HG03571 (cell line): ENCODE data around the gene TARS3.

ENCODE experiments used
- ATAC-seq: cut with Tn5 transposase; IDR thresholded peaks from one replicate; pipeline ENCODE4 v1.9.1; 2021; ENCODE audit not compliant: unreplicated experiment

The TARS3 gene

DNA sequence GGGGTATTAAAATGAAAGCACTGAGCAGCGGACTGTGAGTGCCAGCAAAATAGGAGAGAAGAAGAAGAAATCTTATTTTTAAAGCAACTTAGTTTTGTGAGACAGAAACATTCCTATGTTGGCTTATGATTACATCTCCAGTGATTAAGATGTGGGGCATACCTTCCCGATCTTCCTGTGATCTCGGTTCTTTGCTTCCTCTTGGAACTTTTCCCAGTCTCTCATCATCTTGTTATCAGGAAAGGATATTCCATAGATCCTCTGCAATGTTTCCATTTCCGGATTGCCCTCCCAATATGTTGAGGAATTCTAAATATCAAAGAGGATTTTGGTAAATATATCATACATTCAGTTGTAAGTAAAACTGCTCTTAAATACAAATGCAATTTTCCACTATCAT, 22.2 kb downstream of the TARS3 start:
- no peak for ATAC-seq

DNA sequence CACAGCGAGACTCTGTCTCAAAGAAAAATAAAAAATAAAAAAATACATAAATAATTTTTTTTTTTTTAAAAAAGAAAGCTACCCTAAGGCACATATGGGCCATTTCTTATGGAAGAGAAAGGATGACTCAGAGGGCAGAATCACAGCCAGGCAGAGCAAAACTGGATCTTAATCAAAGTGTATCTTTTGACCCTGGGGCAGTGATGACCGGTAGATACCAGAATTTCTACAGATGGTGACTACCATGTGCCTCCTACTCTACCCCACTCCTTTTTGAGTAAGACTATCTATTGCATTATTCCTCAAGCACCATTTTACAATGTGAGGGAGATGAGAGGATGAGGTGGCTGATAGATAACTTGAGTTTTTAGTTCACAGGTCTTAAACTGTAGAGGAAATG, 26.0 kb downstream of the TARS3 start:
- no peak for ATAC-seq

DNA sequence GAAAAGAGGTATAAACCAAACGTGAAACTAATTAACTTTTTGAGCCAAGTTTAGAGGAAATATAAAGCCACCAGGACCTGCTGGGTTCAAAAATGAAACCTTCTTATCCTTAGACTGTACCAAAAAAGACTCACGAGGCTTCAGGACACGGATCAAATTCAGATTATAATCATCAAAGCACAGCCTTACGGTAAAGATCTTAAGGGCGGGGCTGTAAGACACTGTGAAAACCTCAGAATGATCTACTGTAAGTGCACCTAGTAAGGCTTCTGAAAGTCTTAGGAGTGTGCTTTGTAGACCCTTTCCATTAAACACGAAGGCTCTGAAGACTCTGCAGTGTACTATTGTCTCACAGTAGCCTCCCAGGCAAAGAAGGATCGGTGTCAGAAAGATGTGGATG, 26.8 kb downstream of the TARS3 start:
- ATAC-seq, result no peak

DNA sequence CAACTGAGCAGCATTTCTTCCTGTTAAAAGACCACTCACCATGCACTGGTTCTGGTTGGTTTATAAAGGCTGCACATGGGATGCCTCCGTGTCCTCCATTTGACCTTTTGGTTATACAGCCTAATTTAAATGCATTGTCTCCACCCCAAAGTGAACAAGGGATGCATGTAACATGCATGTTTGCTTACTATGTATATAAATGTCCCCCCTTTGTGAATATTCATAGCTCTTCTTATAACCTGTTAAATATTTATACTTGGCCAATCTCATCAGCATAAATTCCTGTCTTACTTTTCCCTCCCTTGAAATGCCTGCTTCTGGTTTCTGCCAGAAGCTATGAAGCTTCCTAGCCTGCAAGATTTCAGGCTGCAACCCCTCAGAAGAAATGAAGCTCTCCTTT, 27.4 kb downstream of the TARS3 start:
- ATAC-seq, result no peak

DNA sequence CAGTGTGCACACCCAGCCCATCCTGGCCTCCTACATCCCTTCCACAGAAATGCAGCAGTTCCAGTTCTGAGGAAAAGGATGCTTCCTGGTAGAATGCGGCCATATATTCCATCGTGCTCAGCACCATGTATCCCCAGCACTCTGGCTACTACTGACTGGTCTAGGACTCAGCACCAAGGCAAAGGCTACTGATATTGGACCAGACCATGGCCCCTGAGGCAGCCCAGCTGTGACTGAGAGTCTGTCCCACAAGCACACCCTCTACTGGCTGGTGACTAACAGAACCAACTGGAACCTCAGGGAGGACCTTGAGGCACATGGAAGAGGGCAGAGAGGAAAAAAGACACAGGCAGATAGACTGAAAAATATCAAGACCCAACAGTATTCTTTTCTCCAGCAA, 30.0 kb downstream of the TARS3 start:
- ATAC-seq, result no peak

DNA sequence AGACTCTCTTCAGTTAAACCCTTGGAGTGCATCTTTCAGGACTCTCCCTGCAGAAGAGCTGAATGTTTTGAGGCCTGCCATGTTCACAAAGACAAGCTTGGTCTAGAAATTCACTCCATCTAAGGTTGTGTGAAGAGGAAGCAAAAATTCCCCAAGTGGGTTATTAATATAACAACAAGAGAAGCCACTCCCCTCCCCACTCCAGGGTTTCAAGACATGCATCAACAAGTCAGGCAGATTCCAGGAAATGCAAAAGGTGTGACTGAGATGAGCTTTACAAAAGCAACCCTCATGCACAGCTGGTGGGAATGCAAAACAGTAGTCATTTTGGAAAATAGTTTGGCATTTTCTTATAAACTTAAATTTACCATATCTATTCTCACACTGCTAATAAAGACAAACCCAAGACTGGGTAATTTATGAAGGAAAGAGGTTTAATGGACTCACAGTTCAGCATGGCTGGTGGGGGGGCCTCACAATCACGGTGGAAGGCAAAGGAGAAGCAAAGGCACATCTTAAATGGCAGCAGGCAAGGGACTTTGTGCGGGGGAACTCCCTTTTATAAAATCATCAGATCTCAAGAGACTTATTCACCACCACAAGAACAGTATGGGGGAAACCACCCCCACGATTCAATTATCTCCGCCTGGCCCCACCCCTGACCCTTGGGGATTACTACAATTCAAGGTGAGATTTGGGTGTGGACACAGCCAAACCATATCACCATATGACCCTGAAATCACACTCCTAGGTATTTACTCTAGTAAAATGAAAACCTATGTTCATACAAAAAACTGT, 31.3 kb downstream of the TARS3 start:
- no peak for ATAC-seq

- no peak for ATAC-seq
Observed at GRCh38 chr15:101689901-101690300, 34.4 kb downstream of the TARS3 start.

GRCh38 chr15:101686718-101687117, 37.6 kb downstream of the TARS3 start:
- no peak for ATAC-seq

DNA sequence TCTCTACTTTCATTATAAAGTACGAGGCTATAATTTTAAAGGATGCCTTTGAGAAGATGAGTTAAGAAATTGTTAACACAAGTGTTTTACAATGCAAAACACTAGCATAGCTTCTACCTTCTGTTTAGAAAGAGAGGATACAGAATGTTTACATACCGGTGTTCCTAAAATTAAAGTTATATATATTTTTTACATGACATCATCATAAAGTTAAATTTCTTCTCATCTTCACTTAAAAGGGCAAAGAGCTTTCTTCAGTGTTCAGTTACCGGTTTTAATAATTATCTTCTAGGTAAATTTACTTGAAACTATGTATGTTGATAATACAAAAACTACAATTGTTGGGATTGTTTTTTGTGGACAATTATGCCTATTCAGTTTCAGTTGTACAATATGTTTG, 39.4 kb downstream of the TARS3 start:
- ATAC-seq, result no peak

DNA sequence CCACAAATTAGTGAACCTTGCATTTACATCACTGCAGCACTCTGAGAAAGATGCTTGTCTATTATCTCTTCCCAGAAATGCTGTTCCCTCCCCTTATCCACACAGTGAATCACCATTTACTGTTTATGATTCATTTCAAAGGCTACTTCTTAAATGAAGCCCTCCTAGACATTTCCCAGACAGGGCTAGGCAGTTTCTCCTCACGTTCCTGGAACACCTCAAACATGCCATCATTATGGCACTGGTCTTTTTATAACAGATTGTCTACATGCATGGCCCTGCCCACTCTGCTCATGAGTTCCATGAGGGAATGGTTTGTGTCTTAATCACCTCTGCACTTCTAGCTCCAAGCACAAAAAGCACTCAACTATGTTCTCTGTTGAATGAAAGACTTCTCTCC, 39.9 kb downstream of the TARS3 start:
- ATAC-seq, result no peak

DNA sequence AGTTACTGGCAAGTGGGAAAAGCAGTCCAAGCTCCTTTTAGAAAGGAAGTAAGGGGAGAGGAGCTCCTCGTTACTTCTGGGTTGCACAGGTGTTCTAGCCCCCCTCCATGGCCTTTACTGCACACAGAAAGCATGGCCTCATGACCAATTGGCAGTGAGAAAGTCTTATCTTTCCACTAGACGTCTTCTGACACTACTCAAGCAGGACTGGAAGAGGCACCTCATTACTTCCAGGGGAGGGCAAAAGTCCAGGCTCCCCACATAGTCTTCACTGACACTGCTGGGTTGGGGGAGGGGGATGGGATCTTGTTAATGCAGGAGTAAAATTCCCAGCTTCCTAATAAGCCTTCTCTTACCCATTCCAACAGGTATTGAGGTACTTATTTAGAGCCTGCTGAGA, 44.5 kb downstream of the TARS3 start:
- no peak for ATAC-seq

GRCh38 chr15:101676921-101677329, 47.3 kb downstream of the TARS3 start:
- no peak for ATAC-seq

GRCh38 chr15:101675796-101676582, 48.3 kb downstream of the TARS3 start:
- ATAC-seq, result peak; percentile 89

DNA sequence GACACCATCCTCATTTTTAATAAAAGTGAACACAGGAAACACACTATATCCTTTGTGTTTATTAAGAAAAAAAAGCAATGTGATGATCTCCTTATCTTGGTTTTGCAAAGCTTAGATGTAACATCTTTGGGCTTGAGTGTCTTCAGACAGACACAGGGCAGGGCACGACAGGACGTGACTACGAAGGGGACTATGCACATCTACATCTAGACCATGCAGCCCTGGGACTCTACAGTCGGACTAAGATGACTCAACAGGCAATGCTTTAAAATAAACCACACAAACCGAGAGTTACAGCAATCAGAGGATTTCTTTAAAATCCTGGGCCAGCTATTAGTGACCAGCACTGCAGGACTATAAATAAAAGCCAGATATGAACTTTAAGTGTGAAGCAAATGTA, 49.3 kb downstream of the TARS3 start:
- no peak for ATAC-seq

DNA sequence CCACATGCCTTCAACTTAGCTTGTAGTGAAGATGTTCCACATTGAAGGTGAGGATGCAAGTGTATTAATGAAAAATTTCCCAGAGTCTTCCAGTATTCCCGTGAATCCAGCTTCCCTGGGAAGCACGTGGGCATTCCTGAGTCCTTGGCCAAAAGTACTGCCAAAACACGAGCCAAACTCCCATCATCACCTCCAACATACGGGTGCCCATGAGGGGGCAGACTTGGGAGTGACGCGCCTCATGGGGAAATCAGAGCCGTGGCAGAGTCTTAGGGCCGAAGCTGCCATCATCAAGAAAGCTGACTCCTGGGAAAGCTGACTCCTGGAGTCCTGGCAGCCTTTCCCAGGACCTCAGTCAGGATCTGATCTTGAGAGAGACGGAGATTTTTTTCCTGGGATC, 52.0 kb downstream of the TARS3 start:
- no peak for ATAC-seq

DNA sequence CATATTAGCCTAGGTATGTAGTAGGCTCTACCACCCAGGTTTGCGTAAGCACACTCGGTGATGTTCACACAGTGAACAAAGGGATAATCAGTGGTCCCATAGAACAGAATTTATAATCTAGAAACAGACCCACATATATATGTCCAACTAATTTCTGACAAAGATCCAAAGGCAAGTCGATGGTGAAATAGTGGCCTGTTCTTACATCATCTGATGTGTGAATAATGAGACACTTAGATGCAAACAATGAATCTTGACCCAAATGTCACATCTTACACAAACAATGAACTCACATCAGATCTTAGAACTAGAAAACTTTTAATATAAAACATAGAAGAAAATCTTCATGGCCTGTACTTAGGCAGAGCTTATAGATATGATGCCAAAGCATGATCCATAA, 54.5 kb downstream of the TARS3 start:
- no peak for ATAC-seq

DNA sequence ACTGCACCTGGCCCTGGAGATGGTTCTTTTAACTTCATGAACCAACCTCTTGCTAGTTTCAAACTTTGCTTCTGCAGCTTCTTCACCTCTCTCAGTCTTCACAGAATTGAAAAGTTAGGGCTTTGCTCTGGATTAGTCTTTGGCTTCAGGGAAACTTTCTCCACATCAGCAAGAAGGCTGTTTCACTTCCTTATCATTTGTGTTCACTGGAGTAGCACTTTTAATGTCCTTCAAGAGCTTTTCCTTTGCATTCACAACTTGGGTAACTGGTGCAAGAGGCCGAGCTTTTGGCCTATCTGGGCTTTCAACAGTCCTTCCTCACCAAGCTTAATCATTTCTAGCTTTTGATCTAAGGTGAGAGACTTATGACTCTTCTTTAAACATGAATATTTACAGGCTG, 56.4 kb downstream of the TARS3 start:
- ATAC-seq, result no peak

DNA sequence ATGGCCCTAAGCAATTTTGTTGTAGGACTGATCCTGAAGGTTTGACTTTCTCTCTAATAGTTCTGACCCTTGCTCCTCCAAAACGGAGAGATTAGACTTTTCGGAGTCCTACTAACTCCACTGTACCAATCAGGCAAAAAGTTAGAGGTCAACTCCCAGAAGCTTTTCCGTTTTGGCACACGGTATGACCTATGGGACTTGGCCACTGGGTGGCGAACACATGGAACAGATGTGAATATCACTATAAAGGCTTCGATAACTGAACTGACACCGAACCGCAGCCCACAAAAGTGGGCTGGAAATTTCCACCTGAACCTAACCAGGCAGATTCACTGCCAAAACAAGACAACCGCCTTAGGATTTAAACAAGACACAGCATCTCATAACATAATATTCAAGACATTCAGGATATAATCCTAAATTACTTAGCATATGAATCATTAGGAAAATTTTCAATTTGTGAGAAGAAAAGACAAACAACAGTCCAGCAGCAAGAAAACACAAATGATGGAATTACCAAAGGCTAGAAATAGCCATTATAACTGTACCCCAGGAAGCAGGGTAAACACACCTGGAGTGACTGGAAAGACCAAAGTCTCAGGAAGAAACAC, 59.9 kb downstream of the TARS3 start:
- no peak for ATAC-seq

GRCh38 chr15:101662203-101662602, 62.1 kb downstream of the TARS3 start:
- ATAC-seq, result no peak

- no peak for ATAC-seq
Observed at GRCh38 chr15:101660005-101660404, 64.3 kb downstream of the TARS3 start.

GRCh38 chr15:101657968-101658784, 66.1 kb downstream of the TARS3 start:
- ATAC-seq, result no peak
